Activated B cell treated with CpG ODN at 0.5 μM for 24 hours (primary cell): Measurements from ENCODE around the gene TRMT2A. TPM values are rescaled to one million over a fixed set of nuclear protein-coding genes. Genes with fewer than 3 reads are reported as not detected.

Experiments
- ATAC-seq: fragments of 200-7000 bp; cut with Tn5 transposase; one replicate; pipeline ENCODE4 v1.10.0; 2021; ENCODE audit warnings: low read depth, mild to moderate bottlenecking, moderate library complexity
- CTCF ChIA-PET: fragments of 350-600 bp; sonication (Branson Sonifier 250); formaldehyde crosslinking; loops from one replicate; lab custom pipeline; 2021; ENCODE audit warnings: antibody characterized with exemption; lab: Charles Lee
- POLR2A ChIA-PET: fragments of 350-600 bp; sonication (Branson Sonifier 250); formaldehyde crosslinking; loops from one replicate; lab custom pipeline; 2021; ENCODE audit warnings: antibody characterized with exemption; lab: Charles Lee
- DNase-seq: peaks from one replicate; pipeline ENCODE4 v3.0.0; 2022
- H3K27ac Mint-ChIP-seq: one replicate; pipeline ENCODE4 v1.8.0; 2020; ENCODE audit warnings: mixed read lengths
- H3K27me3 Mint-ChIP-seq: one replicate; pipeline ENCODE4 v1.8.0; 2021; ENCODE audit warnings: mixed read lengths
- H3K36me3 Mint-ChIP-seq: one replicate; pipeline ENCODE4 v1.8.0; 2021; ENCODE audit warnings: low read depth, mixed read lengths
- H3K4me1 Mint-ChIP-seq: one replicate; pipeline ENCODE4 v1.8.0; 2021; ENCODE audit warnings: mixed read lengths
- H3K4me3 Mint-ChIP-seq: one replicate; pipeline ENCODE4 v1.8.0; 2020; ENCODE audit warnings: mild to moderate bottlenecking, mixed read lengths
- H3K9me3 Mint-ChIP-seq: one replicate; pipeline ENCODE4 v1.8.0; 2020; ENCODE audit warnings: mixed read lengths
- intact Hi-C: fragments of 100-400 bp; cut with micrococcal nuclease; formaldehyde crosslinking; loops from one replicate; pipeline ENCODE4 v1.15.1; 2024
- total RNA-seq: library from RNA; stranded (reverse); gene quantifications from 2 replicates; pipeline ENCODE4 v1.2.3, GENCODE V29; 2022
- TF ChIP-seq, protein P1 (sequence below): fragments of 200-600 bp; IDR thresholded peaks from one replicate; pipeline ENCODE4 v1.8.0; 2022; ENCODE audit warnings: antibody characterized with exemption, mild to moderate bottlenecking

The TRMT2A gene
- total RNA-seq, 1 donor from 2014 or later, result 91.7 TPM

DNA sequence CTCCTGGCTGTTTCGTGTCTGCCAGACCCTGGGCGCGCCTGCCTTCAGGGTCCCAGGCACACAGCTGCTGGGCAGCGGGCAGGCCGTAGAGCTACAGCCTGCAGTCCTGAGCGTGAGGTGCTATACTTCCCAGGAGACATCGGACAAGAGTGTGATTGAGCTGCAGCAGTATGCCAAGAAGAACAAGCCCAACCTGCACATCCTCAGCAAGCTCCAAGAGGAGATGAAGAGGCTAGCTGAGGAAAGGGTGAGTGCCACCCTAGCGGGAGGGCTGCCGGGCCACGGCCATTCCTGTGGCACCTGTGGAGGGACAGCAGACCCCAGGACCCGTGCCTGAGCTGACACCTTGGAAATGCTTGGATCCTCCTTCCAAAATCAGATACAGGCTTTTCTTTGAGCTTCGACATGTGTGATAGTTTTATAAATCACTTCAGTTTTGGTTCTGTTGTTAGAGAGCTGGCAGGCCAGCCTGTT is 8.2 kb downstream of the TRMT2A start:
- Mint-ChIP-seq H3K27ac (peak overlapping the region; percentile 2), H3K9me3 (no peaks in the 10 kb centered on the region), H3K36me3 (peaks cover 56% of the 10 kb centered on the region), H3K4me1 (peaks cover 9% of the 10 kb centered on the region), H3K4me3 (no peak overlapping the region), H3K27me3 (no peaks in the 10 kb centered on the region)
- DNase-seq, result no peak
- intact Hi-C loops, result no loop called here
- ChIA-PET CTCF (no interaction called here), POLR2A (no interaction called here)
- TF ChIP-seq, protein P1, sequence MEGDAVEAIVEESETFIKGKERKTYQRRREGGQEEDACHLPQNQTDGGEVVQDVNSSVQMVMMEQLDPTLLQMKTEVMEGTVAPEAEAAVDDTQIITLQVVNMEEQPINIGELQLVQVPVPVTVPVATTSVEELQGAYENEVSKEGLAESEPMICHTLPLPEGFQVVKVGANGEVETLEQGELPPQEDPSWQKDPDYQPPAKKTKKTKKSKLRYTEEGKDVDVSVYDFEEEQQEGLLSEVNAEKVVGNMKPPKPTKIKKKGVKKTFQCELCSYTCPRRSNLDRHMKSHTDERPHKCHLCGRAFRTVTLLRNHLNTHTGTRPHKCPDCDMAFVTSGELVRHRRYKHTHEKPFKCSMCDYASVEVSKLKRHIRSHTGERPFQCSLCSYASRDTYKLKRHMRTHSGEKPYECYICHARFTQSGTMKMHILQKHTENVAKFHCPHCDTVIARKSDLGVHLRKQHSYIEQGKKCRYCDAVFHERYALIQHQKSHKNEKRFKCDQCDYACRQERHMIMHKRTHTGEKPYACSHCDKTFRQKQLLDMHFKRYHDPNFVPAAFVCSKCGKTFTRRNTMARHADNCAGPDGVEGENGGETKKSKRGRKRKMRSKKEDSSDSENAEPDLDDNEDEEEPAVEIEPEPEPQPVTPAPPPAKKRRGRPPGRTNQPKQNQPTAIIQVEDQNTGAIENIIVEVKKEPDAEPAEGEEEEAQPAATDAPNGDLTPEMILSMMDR, result no peak
- ATAC-seq, result no peak

DNA sequence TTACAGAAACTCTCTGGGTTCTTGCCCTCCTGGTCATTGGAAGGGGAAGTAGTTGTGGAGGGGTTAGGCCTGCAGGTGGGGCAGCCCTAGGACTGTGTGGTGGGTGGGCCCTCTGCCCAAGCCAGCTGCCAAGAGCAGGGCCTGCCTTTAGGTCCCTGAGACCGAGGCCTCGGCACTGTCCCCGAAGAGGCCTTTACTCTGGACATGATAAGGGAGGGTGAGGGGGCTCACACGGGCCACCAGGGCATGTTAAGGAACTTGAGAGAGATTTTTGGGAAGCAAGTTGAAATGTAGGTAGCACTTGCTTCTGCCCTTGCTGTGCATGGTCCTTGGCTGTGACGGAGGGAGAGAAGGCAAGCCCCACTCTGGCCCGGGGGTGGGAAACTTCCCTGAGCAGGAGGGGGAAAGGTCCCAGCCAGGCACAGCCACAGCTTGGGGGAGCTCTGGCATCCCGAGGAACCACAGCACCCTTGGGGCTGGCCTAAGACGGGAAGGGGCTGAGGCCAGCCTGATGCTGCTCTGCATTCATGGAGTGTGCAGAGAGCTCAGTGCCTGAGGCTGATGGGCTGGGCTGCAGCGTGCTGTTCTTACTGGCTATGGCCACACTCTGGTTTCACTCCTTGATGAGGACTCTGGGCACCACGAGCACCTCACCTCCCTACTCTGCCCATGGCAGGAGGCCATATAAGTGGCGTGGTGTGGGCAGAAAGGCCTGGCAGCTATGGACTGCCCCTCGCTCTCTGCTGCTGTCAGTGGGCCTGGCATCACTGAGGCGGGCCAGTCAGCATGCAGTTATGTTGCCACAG is 8.9 kb downstream of the TRMT2A start:
- ATAC-seq, result no peak
- H3K27me3 Mint-ChIP-seq, result no peaks in the 10 kb centered on the region
- TF ChIP-seq, protein P1, result no peak

DNA sequence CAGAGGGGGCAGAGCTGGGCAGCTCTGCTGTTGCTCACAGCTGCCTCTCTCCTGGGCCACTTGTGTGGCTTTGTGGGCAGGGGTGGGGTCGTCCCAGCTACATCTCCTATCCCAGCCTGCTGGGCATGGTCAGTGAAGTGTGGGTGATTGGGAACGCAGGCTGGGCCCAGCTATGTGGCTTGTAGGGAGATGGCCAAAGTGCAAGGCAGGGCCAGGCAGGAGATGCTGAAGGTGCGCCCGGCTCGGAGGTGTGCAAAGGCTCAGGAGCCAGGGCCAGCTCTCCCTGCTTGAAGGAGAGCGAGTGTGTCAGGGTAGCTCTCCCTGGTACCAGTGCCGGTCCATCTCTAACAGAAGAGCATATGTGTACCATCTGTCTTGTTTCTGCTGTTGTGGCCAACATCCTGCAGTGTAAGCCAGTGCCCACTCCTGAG is 9.5 kb downstream of the TRMT2A start:
- DNase-seq (no peak), ATAC-seq (no peak)
- Mint-ChIP-seq H3K4me3 (no peak overlapping the region), H3K9me3 (no peaks in the 10 kb centered on the region), H3K4me1 (peaks cover 9% of the 10 kb centered on the region), H3K36me3 (peaks cover 56% of the 10 kb centered on the region), H3K27ac (no peak overlapping the region), H3K27me3 (no peaks in the 10 kb centered on the region)
- intact Hi-C loops, result no loop called here
- TF ChIP-seq, protein P1, result no peak
- POLR2A ChIA-PET, result no interaction called here
- CTCF ChIA-PET, result no interaction called here

More for the DNA sequence above, 8.9 kb downstream of the TRMT2A start:
- POLR2A ChIA-PET, result no interaction called here
- CTCF ChIA-PET, result no interaction called here
- Mint-ChIP-seq H3K4me3 (no peak overlapping the region), H3K4me1 (peaks cover 9% of the 10 kb centered on the region), H3K36me3 (peaks cover 55% of the 10 kb centered on the region), H3K27ac (no peak overlapping the region), H3K9me3 (no peaks in the 10 kb centered on the region)
- intact Hi-C loops, result no loop called here
- DNase-seq, result no peak

DNA sequence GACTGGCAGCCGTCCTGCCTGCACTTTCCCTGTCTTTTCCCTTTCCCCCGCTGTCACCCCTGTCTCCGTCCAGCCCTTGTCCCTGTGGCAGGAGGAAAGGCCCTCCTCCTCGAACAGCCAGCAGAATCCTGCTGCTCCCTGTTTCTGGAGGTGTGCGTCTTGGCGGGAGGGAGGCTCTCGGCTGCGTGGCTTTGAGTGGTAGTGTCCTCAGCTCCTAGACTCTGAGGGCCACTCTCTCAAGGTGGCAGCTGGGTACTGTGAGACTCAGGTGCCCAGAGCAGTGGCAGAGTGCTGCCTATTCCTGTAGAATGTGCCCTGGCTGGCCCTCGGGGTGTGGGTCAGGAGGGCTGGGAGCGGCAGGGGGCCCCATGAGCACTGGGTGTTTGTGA is 10.2 kb downstream of the TRMT2A start:
- Mint-ChIP-seq H3K4me1 (peaks cover 9% of the 10 kb centered on the region), H3K36me3 (peaks cover 61% of the 10 kb centered on the region), H3K9me3 (no peaks in the 10 kb centered on the region), H3K27ac (no peak overlapping the region), H3K27me3 (no peaks in the 10 kb centered on the region), H3K4me3 (no peak overlapping the region)
- intact Hi-C loops, result no loop called here
- no peak for ATAC-seq
- POLR2A ChIA-PET, result no interaction called here
- DNase-seq, result no peak
- TF ChIP-seq, protein P1, result no peak
- CTCF ChIA-PET, result no interaction called here

DNA sequence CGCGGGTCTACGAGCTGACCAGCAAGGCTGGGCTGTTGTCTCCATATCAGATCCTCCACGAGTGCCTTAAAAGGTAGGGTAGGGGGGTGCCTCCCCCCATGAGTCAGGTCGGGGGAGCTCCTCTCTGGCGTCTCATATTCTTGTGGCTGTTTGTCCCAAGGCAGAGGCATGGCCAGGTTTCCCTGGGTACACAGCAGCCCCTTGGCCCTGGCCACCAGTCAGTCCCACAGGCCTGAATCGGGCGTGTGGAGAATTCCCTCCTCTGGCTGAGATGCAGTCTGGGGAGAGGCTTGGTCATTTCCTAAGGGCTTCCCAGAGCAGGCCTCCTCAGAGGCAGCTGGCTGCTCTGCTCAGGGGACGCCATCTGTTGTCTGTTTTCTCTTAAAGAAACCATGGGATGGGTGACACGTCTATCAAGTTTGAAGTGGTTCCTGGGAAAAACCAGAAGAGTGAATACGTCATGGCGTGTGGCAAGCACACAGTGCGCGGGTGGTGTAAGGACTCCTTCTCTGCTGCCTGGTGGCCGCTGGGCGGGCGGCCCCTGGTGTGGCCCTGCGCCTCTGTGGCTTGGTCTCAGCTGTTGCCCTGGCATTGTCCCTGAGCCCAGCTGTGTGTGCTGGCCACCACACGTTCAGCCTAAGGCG is 10.7 kb downstream of the TRMT2A start:
- Mint-ChIP-seq H3K27ac (no peak overlapping the region), H3K36me3 (peaks cover 61% of the 10 kb centered on the region), H3K9me3 (no peaks in the 10 kb centered on the region), H3K4me1 (peaks cover 7% of the 10 kb centered on the region), H3K4me3 (no peak overlapping the region), H3K27me3 (no peaks in the 10 kb centered on the region)
- intact Hi-C loops, result no loop called here
- ATAC-seq (no peak), DNase-seq (no peak)
- TF ChIP-seq, protein P1, result no peak
- POLR2A ChIA-PET, result no interaction called here
- CTCF ChIA-PET, result no interaction called here
